OCI-LY1 (cell line): ENCODE data around the gene PFKL.

ENCODE experiments used
- H2AFZ ChIP-seq: fragments of 200-600 bp; sonication (generic), shearing (Covaris generic); 2 replicates; pipeline ENCODE4 v1.6.0; 2014; ENCODE audit warnings: antibody characterized with exemption, mild to moderate bottlenecking, low read length
- H3F3A ChIP-seq: fragments of 200-600 bp; sonication (generic), shearing (Covaris generic); 2 replicates; pipeline ENCODE4 v1.6.0; 2014; ENCODE audit warnings: mild to moderate bottlenecking, antibody characterized with exemption, low read length, moderate library complexity; ENCODE audit not compliant: insufficient read depth
- H3K27ac ChIP-seq: fragments of 200-600 bp; sonication (generic); 2 replicates; pipeline ENCODE4 v1.5.1; 2014; ENCODE audit warnings: low read length, mixed run types, mild to moderate bottlenecking, low read depth; ENCODE audit not compliant: poor library complexity, severe bottlenecking
- H3K27me3 ChIP-seq: fragments of 200-600 bp; sonication (generic); 2 replicates; pipeline ENCODE4 v1.6.0; 2014; ENCODE audit warnings: antibody characterized with exemption, mild to moderate bottlenecking, low read length, moderate library complexity; ENCODE audit not compliant: insufficient read depth
- H3K36me3 ChIP-seq: fragments of 200-600 bp; sonication (generic); 2 replicates; pipeline ENCODE4 v1.6.1; 2014; ENCODE audit warnings: mild to moderate bottlenecking, antibody characterized with exemption, low read length, moderate library complexity, mixed read lengths; ENCODE audit not compliant: insufficient read depth
- H3K4me1 ChIP-seq: fragments of 200-600 bp; sonication (generic); 2 replicates; pipeline ENCODE4 v1.5.1; 2014; ENCODE audit warnings: mild to moderate bottlenecking, low read length, moderate library complexity; ENCODE audit not compliant: insufficient read depth, severe bottlenecking
- H3K4me2 ChIP-seq: fragments of 200-600 bp; sonication (generic), shearing (Covaris generic); 2 replicates; pipeline ENCODE4 v1.6.1; 2014; ENCODE audit warnings: low read length
- H3K4me3 ChIP-seq: fragments of 200-600 bp; sonication (generic); 2 replicates; pipeline ENCODE4 v1.5.1; 2014; ENCODE audit warnings: low read length, low read depth, mild to moderate bottlenecking, mixed read lengths; ENCODE audit not compliant: poor library complexity, severe bottlenecking
- H3K79me2 ChIP-seq: fragments of 200-600 bp; shearing (Covaris generic); 2 replicates; pipeline ENCODE4 v1.6.1; 2016; ENCODE audit warnings: mixed run types, low read length, mixed read lengths; ENCODE audit not compliant: insufficient read depth
- H3K9ac ChIP-seq: fragments of 200-600 bp; sonication (generic), shearing (Covaris generic); 2 replicates; pipeline ENCODE4 v1.6.1; 2014; ENCODE audit warnings: mild to moderate bottlenecking, low read length, mixed read lengths
- H3K9me2 ChIP-seq: fragments of 200-600 bp; sonication (generic), shearing (Covaris generic); 2 replicates; pipeline ENCODE4 v1.6.1; 2014; ENCODE audit warnings: low read depth, mild to moderate bottlenecking, low read length, mixed read lengths
- H3K9me3 ChIP-seq: fragments of 200-600 bp; shearing (Covaris generic); 2 replicates; pipeline ENCODE4 v1.6.1; 2014; ENCODE audit warnings: low read length, mixed read lengths
- H4K20me1 ChIP-seq: fragments of 200-600 bp; sonication (generic), shearing (Covaris generic); 2 replicates; pipeline ENCODE4 v1.6.0; 2016; ENCODE audit warnings: mild to moderate bottlenecking, low read length; ENCODE audit not compliant: insufficient read depth
- EZH2 ChIP-seq: fragments of 200-600 bp; sonication (generic), shearing (Covaris generic); IDR thresholded peaks from 2 replicates; pipeline ENCODE4 v1.8.0; 2017; ENCODE audit warnings: borderline replicate concordance, mixed run types, mild to moderate bottlenecking, antibody characterized with exemption, low read length, moderate library complexity, mixed read lengths
- TF ChIP-seq, protein P1 (sequence below): fragments of 200-600 bp; sonication (generic), shearing (Covaris generic); IDR thresholded peaks from 2 replicates; pipeline ENCODE4 v1.5.1; 2017; ENCODE audit warnings: mild to moderate bottlenecking, antibody characterized with exemption, low read length, moderate library complexity, mixed read lengths

The PFKL gene

DNA sequence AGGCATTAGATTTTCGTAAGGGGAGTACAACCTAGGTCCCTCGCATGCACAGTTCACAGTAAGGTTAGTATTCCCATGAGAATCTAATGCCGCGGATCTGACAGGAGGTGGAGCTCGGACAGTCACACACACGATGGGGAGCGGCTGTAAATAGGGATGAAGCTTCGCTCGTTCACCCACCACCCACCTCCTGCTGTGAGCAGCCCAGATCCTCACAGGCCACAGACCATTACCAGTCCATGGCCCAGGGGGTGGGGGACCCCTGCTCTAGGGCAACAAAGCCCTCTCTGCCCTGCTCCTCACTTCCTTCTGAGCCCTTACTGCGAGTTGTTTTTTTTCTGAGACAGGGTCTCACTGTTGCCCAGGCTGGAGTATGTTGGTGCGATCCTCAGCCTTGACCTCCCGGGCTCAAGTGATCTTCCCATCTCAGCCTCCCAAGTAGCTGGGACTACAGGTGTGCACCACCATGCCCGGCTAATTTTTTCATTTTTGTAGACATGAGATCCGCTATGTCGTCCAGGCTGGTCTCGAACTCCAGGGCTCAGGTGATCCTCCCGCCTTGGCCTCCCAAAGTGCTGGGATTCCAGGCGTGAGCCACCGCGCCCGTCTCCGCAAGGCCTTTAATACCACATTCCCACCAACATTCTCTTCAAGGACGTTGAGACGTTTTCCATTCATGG is 74.9 kb downstream of the PFKL start:
- no peaks in the 10 kb centered on the region for H3K9me2 ChIP-seq
- H3K27me3 ChIP-seq, result peaks cover 12% of the 10 kb centered on the region; the same call in 1 of the 2 replicates
- H3K9me3 ChIP-seq, result no peaks in the 10 kb centered on the region
- TF ChIP-seq, protein P1, sequence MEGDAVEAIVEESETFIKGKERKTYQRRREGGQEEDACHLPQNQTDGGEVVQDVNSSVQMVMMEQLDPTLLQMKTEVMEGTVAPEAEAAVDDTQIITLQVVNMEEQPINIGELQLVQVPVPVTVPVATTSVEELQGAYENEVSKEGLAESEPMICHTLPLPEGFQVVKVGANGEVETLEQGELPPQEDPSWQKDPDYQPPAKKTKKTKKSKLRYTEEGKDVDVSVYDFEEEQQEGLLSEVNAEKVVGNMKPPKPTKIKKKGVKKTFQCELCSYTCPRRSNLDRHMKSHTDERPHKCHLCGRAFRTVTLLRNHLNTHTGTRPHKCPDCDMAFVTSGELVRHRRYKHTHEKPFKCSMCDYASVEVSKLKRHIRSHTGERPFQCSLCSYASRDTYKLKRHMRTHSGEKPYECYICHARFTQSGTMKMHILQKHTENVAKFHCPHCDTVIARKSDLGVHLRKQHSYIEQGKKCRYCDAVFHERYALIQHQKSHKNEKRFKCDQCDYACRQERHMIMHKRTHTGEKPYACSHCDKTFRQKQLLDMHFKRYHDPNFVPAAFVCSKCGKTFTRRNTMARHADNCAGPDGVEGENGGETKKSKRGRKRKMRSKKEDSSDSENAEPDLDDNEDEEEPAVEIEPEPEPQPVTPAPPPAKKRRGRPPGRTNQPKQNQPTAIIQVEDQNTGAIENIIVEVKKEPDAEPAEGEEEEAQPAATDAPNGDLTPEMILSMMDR, result no peak
- TF ChIP-seq EZH2, result no peak
- H2AFZ ChIP-seq, result no peak overlapping the region
- no peak overlapping the region for H3K27ac ChIP-seq
- H3K4me1 ChIP-seq, result no peaks in the 10 kb centered on the region
- no peaks in the 10 kb centered on the region for H3K36me3 ChIP-seq
- H3K4me2 ChIP-seq, result no peak overlapping the region
- no peak overlapping the region for H3K4me3 ChIP-seq
- no peak overlapping the region for H3K9ac ChIP-seq
- no peaks in the 10 kb centered on the region for H4K20me1 ChIP-seq
- no peaks in the 10 kb centered on the region for H3K79me2 ChIP-seq
- no peaks in the 10 kb centered on the region for H3F3A ChIP-seq

DNA sequence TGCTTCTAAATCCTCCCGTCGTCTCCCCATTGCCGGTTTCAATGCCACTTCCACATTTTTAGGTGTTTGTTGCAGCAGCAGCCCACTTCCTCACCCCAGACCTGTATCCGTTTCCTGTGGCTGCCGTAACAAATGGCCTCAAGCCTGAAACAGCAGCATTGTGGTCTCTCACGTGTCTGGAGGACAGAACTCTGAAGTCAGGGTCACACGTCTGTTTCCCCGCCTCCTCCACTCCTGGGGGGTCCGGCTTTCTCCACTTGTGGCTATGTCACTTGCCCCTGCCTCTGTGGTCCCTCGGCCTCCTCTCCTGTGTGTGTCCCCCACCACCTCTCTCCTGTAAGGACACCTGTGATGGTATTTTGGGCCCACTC is 75.4 kb downstream of the PFKL start:
- Histone ChIP-seq H2AFZ (no peak overlapping the region), H4K20me1 (no peaks in the 10 kb centered on the region), H3F3A (no peaks in the 10 kb centered on the region), H3K4me3 (no peak overlapping the region), H3K27ac (no peak overlapping the region), H3K79me2 (no peaks in the 10 kb centered on the region), H3K36me3 (no peaks in the 10 kb centered on the region), H3K9ac (no peak overlapping the region), H3K4me1 (no peaks in the 10 kb centered on the region), H3K9me3 (no peaks in the 10 kb centered on the region), H3K9me2 (no peaks in the 10 kb centered on the region), H3K27me3 (peaks cover 12% of the 10 kb centered on the region; the same call in 1 of the 2 replicates), H3K4me2 (no peak overlapping the region)
- TF ChIP-seq, protein P1, result no peak
- TF ChIP-seq EZH2, result no peak

DNA sequence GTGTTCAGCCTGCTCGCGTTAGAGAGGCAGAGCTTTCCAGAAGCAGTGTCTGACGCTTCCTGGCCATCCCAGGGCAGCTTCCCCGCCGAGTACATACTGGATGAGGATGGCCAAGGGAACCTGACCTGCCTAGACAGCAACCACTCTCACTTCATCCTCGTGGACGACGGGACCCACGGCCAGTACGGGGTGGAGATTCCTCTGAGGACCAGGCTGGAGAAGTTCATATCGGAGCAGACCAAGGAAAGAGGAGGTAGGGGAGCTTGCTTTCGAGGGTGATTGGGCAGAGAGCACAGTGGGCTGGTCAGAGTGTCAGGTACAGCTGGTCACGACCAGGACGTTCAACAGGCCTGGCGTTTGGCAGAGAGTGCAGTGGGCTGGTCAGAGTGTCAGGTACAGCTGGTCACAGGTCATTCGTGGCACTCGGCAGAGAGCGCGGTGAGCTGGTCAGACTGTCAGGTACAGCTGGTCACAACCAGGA is 75.9 kb downstream of the PFKL start:
- H3K4me2 ChIP-seq, result no peak overlapping the region
- H3K27ac ChIP-seq, result no peak overlapping the region
- H2AFZ ChIP-seq, result no peak overlapping the region
- no peak overlapping the region for H3K4me3 ChIP-seq
- H3K79me2 ChIP-seq, result no peaks in the 10 kb centered on the region
- H4K20me1 ChIP-seq, result no peaks in the 10 kb centered on the region
- TF ChIP-seq EZH2, result no peak
- TF ChIP-seq, protein P1, result no peak
- H3K9me3 ChIP-seq, result no peaks in the 10 kb centered on the region
- no peaks in the 10 kb centered on the region for H3K9me2 ChIP-seq
- H3K4me1 ChIP-seq, result no peaks in the 10 kb centered on the region
- H3K36me3 ChIP-seq, result no peaks in the 10 kb centered on the region
- H3F3A ChIP-seq, result no peaks in the 10 kb centered on the region
- no peak overlapping the region for H3K9ac ChIP-seq
- H3K27me3 ChIP-seq, result peaks cover 12% of the 10 kb centered on the region; the same call in 1 of the 2 replicates
